ENCODE results near the gene ZNF555.

Gene ZNF555

GRCh38 chr19:2820112-2820702, 21.1 kb upstream of the ZNF555 start:
- TF ChIP-seq, protein P1, sequence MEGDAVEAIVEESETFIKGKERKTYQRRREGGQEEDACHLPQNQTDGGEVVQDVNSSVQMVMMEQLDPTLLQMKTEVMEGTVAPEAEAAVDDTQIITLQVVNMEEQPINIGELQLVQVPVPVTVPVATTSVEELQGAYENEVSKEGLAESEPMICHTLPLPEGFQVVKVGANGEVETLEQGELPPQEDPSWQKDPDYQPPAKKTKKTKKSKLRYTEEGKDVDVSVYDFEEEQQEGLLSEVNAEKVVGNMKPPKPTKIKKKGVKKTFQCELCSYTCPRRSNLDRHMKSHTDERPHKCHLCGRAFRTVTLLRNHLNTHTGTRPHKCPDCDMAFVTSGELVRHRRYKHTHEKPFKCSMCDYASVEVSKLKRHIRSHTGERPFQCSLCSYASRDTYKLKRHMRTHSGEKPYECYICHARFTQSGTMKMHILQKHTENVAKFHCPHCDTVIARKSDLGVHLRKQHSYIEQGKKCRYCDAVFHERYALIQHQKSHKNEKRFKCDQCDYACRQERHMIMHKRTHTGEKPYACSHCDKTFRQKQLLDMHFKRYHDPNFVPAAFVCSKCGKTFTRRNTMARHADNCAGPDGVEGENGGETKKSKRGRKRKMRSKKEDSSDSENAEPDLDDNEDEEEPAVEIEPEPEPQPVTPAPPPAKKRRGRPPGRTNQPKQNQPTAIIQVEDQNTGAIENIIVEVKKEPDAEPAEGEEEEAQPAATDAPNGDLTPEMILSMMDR (IDR thresholded peaks at IDR 0.05; ENCODE audit: low read depth, low read length): no peak
- H3K36me3 ChIP-seq: 0 out of 2 replicates have a peak, but pooled peaks cover 2% of the 10 kb centered on the region
- peak overlapping the region; percentile 60 for H3K27ac ChIP-seq
- no peaks in the 10 kb centered on the region for H3K9me3 ChIP-seq (ENCODE audit: severe bottlenecking)
- peak overlapping the region; percentile 74 for H3K4me3 ChIP-seq (ENCODE audit: low read depth, low read length)
- no peaks in the 10 kb centered on the region for H3K27me3 ChIP-seq (ENCODE audit: insufficient read depth, low read depth, severe bottlenecking)
- no peak for DNase-seq

DNA sequence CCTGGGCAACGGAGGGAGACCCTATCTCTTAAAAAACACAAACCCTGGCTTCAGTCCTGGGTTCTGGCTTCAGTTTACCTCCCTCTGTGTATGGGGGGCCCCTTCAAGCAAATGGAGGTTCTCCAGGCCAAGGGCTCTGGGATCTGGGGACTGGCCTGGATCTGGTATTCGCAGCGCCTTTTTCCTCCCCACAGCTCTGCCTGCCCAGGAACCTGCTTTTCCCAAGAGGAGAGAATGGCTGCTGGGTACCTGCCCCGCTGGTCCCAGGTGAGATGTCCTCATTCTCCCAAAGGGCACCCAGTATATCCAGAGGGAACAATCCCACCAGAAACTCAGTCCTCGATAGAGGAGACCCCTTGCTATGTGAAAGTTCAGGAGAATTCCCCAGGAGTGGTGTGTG, 18.4 kb upstream of the ZNF555 start:
- no peaks in the 10 kb centered on the region for H3K27me3 ChIP-seq (ENCODE audit: insufficient read depth, low read depth, severe bottlenecking)
- H3K9me3 ChIP-seq (ENCODE audit: severe bottlenecking): no peaks in the 10 kb centered on the region
- H3K36me3 ChIP-seq: peaks cover 5% of the 10 kb centered on the region
- DNase-seq: no peak
- TF ChIP-seq, protein P1 (IDR thresholded peaks at IDR 0.05; ENCODE audit: low read depth, low read length): no peak
- no peak overlapping the region for H3K4me3 ChIP-seq (ENCODE audit: low read depth, low read length)
- H3K27ac ChIP-seq: no peak overlapping the region

DNA sequence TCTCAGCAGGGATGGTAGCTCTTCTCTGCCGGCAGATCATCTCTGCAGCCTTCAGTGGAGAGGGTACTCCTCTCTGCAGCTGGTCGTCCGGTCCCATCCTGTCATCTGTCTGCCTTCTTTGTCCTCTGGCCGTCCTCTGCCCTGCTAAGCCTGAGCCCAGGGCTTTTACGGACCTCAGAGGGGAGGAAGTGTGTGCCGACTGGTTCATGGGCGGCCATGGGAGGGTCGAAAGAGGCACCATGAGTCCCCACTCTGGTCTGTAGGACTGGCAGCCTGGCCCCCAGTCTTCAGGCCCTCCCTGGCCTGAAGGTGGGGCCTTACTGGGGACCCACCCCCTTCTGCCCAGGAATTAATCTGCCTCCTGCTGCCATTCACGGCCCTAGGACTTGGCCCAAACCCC, 17.6 kb upstream of the ZNF555 start:
- TF ChIP-seq, protein P1 (IDR thresholded peaks at IDR 0.05; ENCODE audit: low read depth, low read length): no peak
- H3K9me3 ChIP-seq (ENCODE audit: severe bottlenecking): no peaks in the 10 kb centered on the region
- H3K36me3 ChIP-seq: peaks cover 10% of the 10 kb centered on the region
- H3K27me3 ChIP-seq (ENCODE audit: insufficient read depth, low read depth, severe bottlenecking): no peaks in the 10 kb centered on the region
- DNase-seq: no peak
- no peak overlapping the region for H3K27ac ChIP-seq
- H3K4me3 ChIP-seq (ENCODE audit: low read depth, low read length): no peak overlapping the region

- no peak overlapping the region for H3K4me3 ChIP-seq (ENCODE audit: low read depth, low read length)
- TF ChIP-seq, protein P1 (IDR thresholded peaks at IDR 0.05; ENCODE audit: low read depth, low read length): no peak
- H3K27ac ChIP-seq: no peak overlapping the region
- peaks cover 10% of the 10 kb centered on the region for H3K36me3 ChIP-seq
- H3K27me3 ChIP-seq (ENCODE audit: insufficient read depth, low read depth, severe bottlenecking): no peaks in the 10 kb centered on the region
- H3K9me3 ChIP-seq (ENCODE audit: severe bottlenecking): no peaks in the 10 kb centered on the region
- DNase-seq: no peak
Observed at GRCh38 chr19:2824129-2824528, 17.1 kb upstream of the ZNF555 start.

- TF ChIP-seq, protein P1 (IDR thresholded peaks at IDR 0.05; ENCODE audit: low read depth, low read length): no peak
- H3K9me3 ChIP-seq (ENCODE audit: severe bottlenecking): peaks cover 4% of the 10 kb centered on the region
- DNase-seq: no peak
- H3K36me3 ChIP-seq: peaks cover 10% of the 10 kb centered on the region
- H3K4me3 ChIP-seq (ENCODE audit: low read depth, low read length): no peak overlapping the region
- H3K27me3 ChIP-seq (ENCODE audit: insufficient read depth, low read depth, severe bottlenecking): no peaks in the 10 kb centered on the region
- no peak overlapping the region for H3K27ac ChIP-seq
Observed at GRCh38 chr19:2827022-2827421, 14.3 kb upstream of the ZNF555 start.

Measured in WERI-Rb-1 (cell line).